MCF 10A (cell line): Measurements from ENCODE around the gene HAGH. TPM values are rescaled to one million over a fixed set of nuclear protein-coding genes. Genes with fewer than 3 reads are reported as not detected.

Experiments used
- BruUV-seq: library from RNA; stranded (reverse); fragments of 400-500 nt; replicated peaks from 2 replicates; lab custom pipeline; 2021; lab: Mats Ljungman, UMichigan
- CTCF ChIA-PET: fragments of 300-600 bp; sonication (Branson Sonifier 250); formaldehyde crosslinking; extraction: SDS; loops from one replicate; lab custom pipeline; 2021; ENCODE audit warnings: antibody characterized with exemption, inconsistent platforms; lab: Yijun Ruan, JAX
- POLR2A ChIA-PET: fragments of 300-600, 350-650 bp; sonication (Branson Sonifier 250); formaldehyde crosslinking; extraction: SDS; loops from one replicate; lab custom pipeline; 2020; ENCODE audit warnings: antibody characterized with exemption, inconsistent platforms; lab: Yijun Ruan, JAX
- DNase-seq: peaks from one replicate; pipeline ENCODE4 v3.0.0-alpha.2; 2018; ENCODE audit not compliant: unreplicated experiment
- H3K27ac Mint-ChIP-seq: one replicate; pipeline ENCODE4 v1.8.0; 2022; ENCODE audit warnings: mild to moderate bottlenecking, low read depth, mixed read lengths; ENCODE audit not compliant: unreplicated experiment
- H3K27me3 Mint-ChIP-seq: one replicate; pipeline ENCODE4 v1.8.0; 2022; ENCODE audit warnings: mixed read lengths; ENCODE audit not compliant: insufficient read depth, unreplicated experiment
- H3K36me3 Mint-ChIP-seq: one replicate; pipeline ENCODE4 v1.8.0; 2022; ENCODE audit warnings: mild to moderate bottlenecking, moderate library complexity, mixed read lengths; ENCODE audit not compliant: insufficient read depth, unreplicated experiment
- H3K4me1 Mint-ChIP-seq: one replicate; pipeline ENCODE4 v1.8.0; 2022; ENCODE audit warnings: mixed read lengths; ENCODE audit not compliant: insufficient read depth, unreplicated experiment
- H3K4me3 Mint-ChIP-seq: one replicate; pipeline ENCODE4 v1.8.0; 2022; ENCODE audit warnings: mild to moderate bottlenecking, moderate library complexity, mixed read lengths; ENCODE audit not compliant: unreplicated experiment
- H3K9me3 Mint-ChIP-seq: one replicate; pipeline ENCODE4 v1.8.0; 2022; ENCODE audit warnings: mixed read lengths; ENCODE audit not compliant: unreplicated experiment
- CTCF ChIP-seq: fragments of 200-600 bp; IDR thresholded peaks from one replicate; pipeline ENCODE4 v1.8.0; 2022; ENCODE audit warnings: antibody characterized with exemption, mild to moderate bottlenecking; ENCODE audit not compliant: unreplicated experiment
- intact Hi-C: fragments of 100-400 bp; cut with micrococcal nuclease; formaldehyde crosslinking; loops from 2 replicates; pipeline ENCODE4 v1.14.1; 2022
- total RNA-seq: library from RNA; stranded (reverse); gene quantifications from 2 replicates; pipeline ENCODE4 v1.2.3, GENCODE V29; 2022

HAGH gene
- total RNA-seq, 1 experiment from 2014 or later: 44.5 TPM

- peaks cover 65% of the 10 kb centered on the region for H3K36me3 Mint-ChIP-seq
- CTCF ChIA-PET: interaction anchor here (1.3 kb wide), 1 partner anchor 73 kb away, joined by 3 read pairs; no protein-coding TSS in a partner anchor
- intact Hi-C loops: no loop called here
These were observed 46.0 kb downstream of the HAGH start for GRCh38 chr16:1780677-1781072.

GRCh38 chr16:1779741-1780676, 46.6 kb downstream of the HAGH start:
- CTCF ChIA-PET: interaction anchor here (1.3 kb wide), 1 partner anchor 73 kb away, joined by 3 read pairs; no protein-coding TSS in a partner anchor

More at GRCh38 chr16:1780677-1781072, 46.0 kb downstream of the HAGH start:
- Mint-ChIP-seq H3K27me3 (no peaks in the 10 kb centered on the region), H3K4me3 (peak overlapping the region; percentile 88), H3K4me1 (peaks cover 9% of the 10 kb centered on the region), H3K9me3 (no peaks in the 10 kb centered on the region), H3K27ac (no peak overlapping the region)
- TF ChIP-seq CTCF: no peak
- POLR2A ChIA-PET: interaction anchor here (0.7 to 6.1 kb wide), 7 partner anchors 9 to 185 kb away, joined by 3 to 137 read pairs (median 5); partner anchors contain the start of genes EME2, MAPK8IP3, MRPS34 and NME3
- no peak for DNase-seq
- BruUV-seq: TSS peak; percentile 49

GRCh38 chr16:1779234-1779701, 47.4 kb downstream of the HAGH start:
- H3K4me3 Mint-ChIP-seq: no peak overlapping the region
- POLR2A ChIA-PET: interaction anchor here (0.6 to 6.1 kb wide), 4 partner anchors 8 to 375 kb away, joined by 3 to 137 read pairs (median 4); partner anchors contain the start of genes EME2, MRPS34 and NME3
- CTCF ChIA-PET: interaction anchor here (1.1 to 1.3 kb wide), 2 partner anchors 34 to 72 kb away, joined by 3 read pairs; no protein-coding TSS in a partner anchor
- BruUV-seq: no TSS peak
- no peak overlapping the region for H3K27ac Mint-ChIP-seq
- H3K36me3 Mint-ChIP-seq: peaks cover 65% of the 10 kb centered on the region
- no peaks in the 10 kb centered on the region for H3K9me3 Mint-ChIP-seq
- no peak for DNase-seq
- H3K4me1 Mint-ChIP-seq: peaks cover 4% of the 10 kb centered on the region
- H3K27me3 Mint-ChIP-seq: no peaks in the 10 kb centered on the region
- intact Hi-C loops: no loop called here
- TF ChIP-seq CTCF: no peak

More at GRCh38 chr16:1779741-1780676, 46.6 kb downstream of the HAGH start:
- POLR2A ChIA-PET: interaction anchor here (0.6 to 6.1 kb wide), 7 partner anchors 9 to 359 kb away, joined by 3 to 137 read pairs (median 4); partner anchors contain the start of genes EME2, MAPK8IP3, MRPS34 and NME3
- TF ChIP-seq CTCF: no peak
- Mint-ChIP-seq H3K4me3 (peak overlapping the region; percentile 88), H3K36me3 (peaks cover 65% of the 10 kb centered on the region), H3K4me1 (peaks cover 6% of the 10 kb centered on the region), H3K27me3 (no peaks in the 10 kb centered on the region), H3K9me3 (no peaks in the 10 kb centered on the region), H3K27ac (no peak overlapping the region)
- DNase-seq: no peak
- no TSS peak for BruUV-seq
- intact Hi-C loops: no loop called here
